Neural cell (in vitro differentiated cells): Measurements from ENCODE around the gene ADIPOR2. TPM values are rescaled to one million over a fixed set of nuclear protein-coding genes. Genes with fewer than 3 reads are reported as not detected.

Experiments used
- H2AFZ ChIP-seq: fragments of 200-600, 300-800 bp; sonication (generic), shearing (Covaris generic); 2 replicates; pipeline ENCODE4 v1.6.0; 2014; ENCODE audit warnings: low read depth, mild to moderate bottlenecking, antibody characterized with exemption, low read length, moderate library complexity
- H3F3A ChIP-seq: fragments of 200-600 bp; shearing (Covaris generic); 2 replicates; pipeline ENCODE4 v1.6.1; 2016; ENCODE audit warnings: mild to moderate bottlenecking, moderate library complexity, mixed read lengths, antibody characterized with exemption, low read length; ENCODE audit not compliant: insufficient read depth, poor library complexity, severe bottlenecking
- H3K27ac ChIP-seq: fragments of 200-600, 300-800 bp; sonication (generic), shearing (Covaris generic); 2 replicates; pipeline ENCODE4 v1.5.1; 2014; ENCODE audit warnings: mild to moderate bottlenecking, low read length, moderate library complexity
- H3K27me3 ChIP-seq: fragments of 300-800, 200-600 bp; sonication (generic), shearing (Covaris generic); 2 replicates; pipeline ENCODE4 v1.6.0; 2014; ENCODE audit warnings: mild to moderate bottlenecking, low read depth, low read length, moderate library complexity; ENCODE audit not compliant: insufficient read depth
- H3K36me3 ChIP-seq: fragments of 300-800, 200-600 bp; sonication (generic), shearing (Covaris generic); 2 replicates; pipeline ENCODE4 v1.5.1; 2014; ENCODE audit warnings: mild to moderate bottlenecking, antibody characterized with exemption, low read length, moderate library complexity; ENCODE audit not compliant: insufficient read depth
- H3K4me2 ChIP-seq: fragments of 300-800, 200-600 bp; sonication (generic), shearing (Covaris generic); 2 replicates; pipeline ENCODE4 v1.6.0; 2014; ENCODE audit warnings: mild to moderate bottlenecking, low read length
- H3K4me3 ChIP-seq: fragments of 300-800, 200-600 bp; sonication (generic), shearing (Covaris generic); 2 replicates; pipeline ENCODE4 v1.5.1; 2014; ENCODE audit warnings: mild to moderate bottlenecking, low read length, moderate library complexity
- H3K79me2 ChIP-seq: fragments of 200-600 bp; shearing (Covaris generic); replicated peaks from 2 replicates; pipeline ENCODE4 v1.6.0; 2014; ENCODE audit warnings: mild to moderate bottlenecking, low read length, moderate library complexity; ENCODE audit not compliant: insufficient read depth
- H3K9ac ChIP-seq: fragments of 300-800, 200-600 bp; sonication (generic), shearing (Covaris generic); 2 replicates; pipeline ENCODE4 v1.6.1; 2016; ENCODE audit warnings: mild to moderate bottlenecking, low read length, mixed read lengths
- H3K9me2 ChIP-seq: fragments of 200-600 bp; shearing (Covaris generic); 2 replicates; pipeline ENCODE4 v1.6.1; 2016; ENCODE audit warnings: mild to moderate bottlenecking, low read length, mixed read lengths; ENCODE audit not compliant: insufficient read depth
- H3K9me3 ChIP-seq: fragments of 200-600, 300-800 bp; sonication (generic), shearing (Covaris generic); 2 replicates; pipeline ENCODE4 v1.6.1; 2016; ENCODE audit warnings: mild to moderate bottlenecking, mixed run types, low read length, moderate library complexity, mixed read lengths
- H4K20me1 ChIP-seq: fragments of 200-600 bp; shearing (Covaris generic); 2 replicates; pipeline ENCODE4 v1.6.1; 2016; ENCODE audit warnings: mild to moderate bottlenecking, mixed run types; ENCODE audit not compliant: insufficient read depth
- EP300 ChIP-seq: fragments of 450-650 bp; conservative IDR thresholded peaks from 2 replicates; pipeline ENCODE4 v1.6.1; 2014; ENCODE audit warnings: antibody characterized with exemption, mild to moderate bottlenecking, moderate library complexity; ENCODE audit not compliant: poor library complexity, severe bottlenecking
- EZH2 ChIP-seq: fragments of 200-600, 300-800 bp; shearing (Covaris generic), sonication (generic); IDR thresholded peaks from 2 replicates; pipeline ENCODE4 v1.6.1; 2014; ENCODE audit warnings: antibody characterized with exemption, low read length, borderline replicate concordance, mild to moderate bottlenecking; ENCODE audit not compliant: insufficient read depth, poor library complexity, severe bottlenecking
- MXI1 ChIP-seq: fragments of 450-650 bp; conservative IDR thresholded peaks from 2 replicates; pipeline ENCODE4 v1.6.1; 2014; ENCODE audit warnings: antibody characterized with exemption, mild to moderate bottlenecking; ENCODE audit not compliant: poor library complexity, severe bottlenecking
- POLR2AphosphoS5 ChIP-seq: IDR thresholded peaks from 2 replicates; pipeline ENCODE4 v1.6.1; 2012
- RAD21 ChIP-seq: fragments of 450-650 bp; conservative IDR thresholded peaks from 2 replicates; pipeline ENCODE4 v1.6.1; 2014; ENCODE audit warnings: antibody characterized with exemption, mild to moderate bottlenecking, moderate library complexity
- SMC3 ChIP-seq: fragments of 450-650 bp; conservative IDR thresholded peaks from 2 replicates; pipeline ENCODE4 v1.6.1; 2014; ENCODE audit warnings: antibody characterized with exemption, mild to moderate bottlenecking, moderate library complexity; ENCODE audit not compliant: poor library complexity
- TAF1 ChIP-seq: IDR thresholded peaks from 2 replicates; pipeline ENCODE4 v1.6.1; 2012; ENCODE audit warnings: low read depth
- polyA plus RNA-seq: library from polyadenylated mRNA; depleted of rRNA; stranded (reverse); fragments of >200 nt; gene quantifications from 2 replicates; pipeline ENCODE4 v1.2.3, GENCODE V29; 2014
- TF ChIP-seq, protein P1 (sequence below): IDR thresholded peaks from 2 replicates; pipeline ENCODE4 v1.6.1; 2012; ENCODE audit warnings: borderline replicate concordance
- TF ChIP-seq, protein P2 (sequence below): fragments of 450-650 bp; IDR thresholded peaks from 2 replicates; pipeline ENCODE4 v1.5.1; 2014; ENCODE audit warnings: antibody characterized with exemption, mild to moderate bottlenecking, moderate library complexity; ENCODE audit not compliant: poor library complexity, severe bottlenecking

The ADIPOR2 gene
- polyA plus RNA-seq, 1 donor from 2014 or later, result 18.5 TPM

DNA sequence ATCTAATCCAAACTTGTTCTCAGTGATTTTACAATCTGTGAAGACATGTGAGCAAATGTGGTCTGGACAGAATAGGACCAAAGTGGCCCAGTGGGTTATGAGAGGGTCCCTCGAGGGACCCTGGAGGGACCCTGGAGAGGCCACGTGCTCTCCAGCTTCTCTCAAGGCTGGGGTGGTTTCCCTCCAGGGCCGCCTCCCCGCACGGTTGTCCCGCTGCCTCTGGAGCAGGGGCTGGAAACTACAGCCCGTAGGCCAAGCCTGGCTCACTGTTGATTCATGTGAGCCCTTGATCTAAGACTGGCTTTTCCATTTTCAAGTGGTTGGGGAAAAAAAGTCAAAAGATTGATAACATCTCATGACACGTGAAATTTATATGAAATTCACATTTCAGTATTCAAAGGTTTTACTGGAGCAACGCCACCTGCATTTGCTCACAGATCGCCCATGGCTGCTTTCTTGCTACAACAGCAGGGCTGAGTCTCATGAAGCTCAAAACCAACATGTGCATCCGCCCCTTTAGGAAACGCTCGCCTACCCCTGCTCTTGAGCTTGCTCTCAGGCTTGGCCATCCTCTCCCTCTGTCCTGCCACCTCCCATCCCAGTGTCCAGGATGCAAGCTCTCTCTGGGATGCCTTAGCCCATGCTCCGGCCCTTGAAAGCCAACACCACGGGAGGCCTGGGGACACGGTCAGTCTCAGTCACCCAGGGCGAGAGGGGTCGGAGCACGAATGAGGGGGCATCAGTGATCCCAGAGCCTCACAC, 117.3 kb downstream of the ADIPOR2 start:
- Histone ChIP-seq H3K36me3 (no peaks in the 10 kb centered on the region), H2AFZ (no peak overlapping the region), H3K27me3 (no peaks in the 10 kb centered on the region), H3F3A (no peaks in the 10 kb centered on the region), H3K9me3 (no peaks in the 10 kb centered on the region), H3K79me2 (no peaks in the 10 kb centered on the region), H3K9me2 (no peaks in the 10 kb centered on the region), H3K4me2 (no peak overlapping the region), H4K20me1 (no peaks in the 10 kb centered on the region), H3K9ac (no peak overlapping the region), H3K4me3 (no peak overlapping the region), H3K27ac (no peak overlapping the region)
- no peak for TF ChIP-seq SMC3
- no peak for TF ChIP-seq EP300
- no peak for TF ChIP-seq TAF1
- TF ChIP-seq, protein P1, sequence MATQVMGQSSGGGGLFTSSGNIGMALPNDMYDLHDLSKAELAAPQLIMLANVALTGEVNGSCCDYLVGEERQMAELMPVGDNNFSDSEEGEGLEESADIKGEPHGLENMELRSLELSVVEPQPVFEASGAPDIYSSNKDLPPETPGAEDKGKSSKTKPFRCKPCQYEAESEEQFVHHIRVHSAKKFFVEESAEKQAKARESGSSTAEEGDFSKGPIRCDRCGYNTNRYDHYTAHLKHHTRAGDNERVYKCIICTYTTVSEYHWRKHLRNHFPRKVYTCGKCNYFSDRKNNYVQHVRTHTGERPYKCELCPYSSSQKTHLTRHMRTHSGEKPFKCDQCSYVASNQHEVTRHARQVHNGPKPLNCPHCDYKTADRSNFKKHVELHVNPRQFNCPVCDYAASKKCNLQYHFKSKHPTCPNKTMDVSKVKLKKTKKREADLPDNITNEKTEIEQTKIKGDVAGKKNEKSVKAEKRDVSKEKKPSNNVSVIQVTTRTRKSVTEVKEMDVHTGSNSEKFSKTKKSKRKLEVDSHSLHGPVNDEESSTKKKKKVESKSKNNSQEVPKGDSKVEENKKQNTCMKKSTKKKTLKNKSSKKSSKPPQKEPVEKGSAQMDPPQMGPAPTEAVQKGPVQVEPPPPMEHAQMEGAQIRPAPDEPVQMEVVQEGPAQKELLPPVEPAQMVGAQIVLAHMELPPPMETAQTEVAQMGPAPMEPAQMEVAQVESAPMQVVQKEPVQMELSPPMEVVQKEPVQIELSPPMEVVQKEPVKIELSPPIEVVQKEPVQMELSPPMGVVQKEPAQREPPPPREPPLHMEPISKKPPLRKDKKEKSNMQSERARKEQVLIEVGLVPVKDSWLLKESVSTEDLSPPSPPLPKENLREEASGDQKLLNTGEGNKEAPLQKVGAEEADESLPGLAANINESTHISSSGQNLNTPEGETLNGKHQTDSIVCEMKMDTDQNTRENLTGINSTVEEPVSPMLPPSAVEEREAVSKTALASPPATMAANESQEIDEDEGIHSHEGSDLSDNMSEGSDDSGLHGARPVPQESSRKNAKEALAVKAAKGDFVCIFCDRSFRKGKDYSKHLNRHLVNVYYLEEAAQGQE, result no peak
- no peak for TF ChIP-seq EZH2
- TF ChIP-seq, protein P2, sequence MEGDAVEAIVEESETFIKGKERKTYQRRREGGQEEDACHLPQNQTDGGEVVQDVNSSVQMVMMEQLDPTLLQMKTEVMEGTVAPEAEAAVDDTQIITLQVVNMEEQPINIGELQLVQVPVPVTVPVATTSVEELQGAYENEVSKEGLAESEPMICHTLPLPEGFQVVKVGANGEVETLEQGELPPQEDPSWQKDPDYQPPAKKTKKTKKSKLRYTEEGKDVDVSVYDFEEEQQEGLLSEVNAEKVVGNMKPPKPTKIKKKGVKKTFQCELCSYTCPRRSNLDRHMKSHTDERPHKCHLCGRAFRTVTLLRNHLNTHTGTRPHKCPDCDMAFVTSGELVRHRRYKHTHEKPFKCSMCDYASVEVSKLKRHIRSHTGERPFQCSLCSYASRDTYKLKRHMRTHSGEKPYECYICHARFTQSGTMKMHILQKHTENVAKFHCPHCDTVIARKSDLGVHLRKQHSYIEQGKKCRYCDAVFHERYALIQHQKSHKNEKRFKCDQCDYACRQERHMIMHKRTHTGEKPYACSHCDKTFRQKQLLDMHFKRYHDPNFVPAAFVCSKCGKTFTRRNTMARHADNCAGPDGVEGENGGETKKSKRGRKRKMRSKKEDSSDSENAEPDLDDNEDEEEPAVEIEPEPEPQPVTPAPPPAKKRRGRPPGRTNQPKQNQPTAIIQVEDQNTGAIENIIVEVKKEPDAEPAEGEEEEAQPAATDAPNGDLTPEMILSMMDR, result no peak
- no peak for TF ChIP-seq POLR2AphosphoS5
- TF ChIP-seq RAD21, result no peak
- no peak for TF ChIP-seq MXI1

DNA sequence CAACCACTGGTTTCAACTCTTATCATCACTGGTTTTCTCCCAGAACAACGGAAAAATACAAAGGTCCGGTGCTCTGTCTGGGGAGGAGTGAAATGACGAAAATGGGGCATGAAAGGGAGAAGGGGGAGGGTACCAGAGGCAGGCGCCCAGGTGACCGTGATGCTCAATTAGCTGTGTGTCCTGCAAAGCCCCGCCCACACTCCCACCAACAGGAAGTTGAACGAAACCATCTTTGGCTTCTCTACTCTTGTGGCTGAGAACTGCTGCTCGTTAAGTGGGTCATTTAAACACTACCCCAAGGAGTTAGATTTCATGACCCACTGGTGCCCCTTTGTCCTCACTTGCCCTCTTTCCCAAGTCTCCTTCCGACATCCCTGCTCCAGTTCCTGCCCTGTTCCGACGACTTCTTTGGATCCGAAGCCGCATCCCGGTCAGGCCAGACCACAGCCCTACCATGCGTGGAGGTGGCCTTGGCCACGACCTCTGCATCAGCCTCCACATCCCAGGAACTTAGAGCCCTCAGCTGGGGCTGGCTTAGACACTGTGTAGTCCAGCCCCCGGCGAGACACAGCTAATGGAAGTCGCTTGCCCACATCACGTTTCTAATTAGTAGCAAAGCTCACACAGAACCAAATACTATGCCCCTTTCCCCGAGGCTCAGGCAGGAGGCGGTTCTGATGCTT, 118.1 kb downstream of the ADIPOR2 start:
- no peak overlapping the region for H2AFZ ChIP-seq
- H3K4me2 ChIP-seq, result no peak overlapping the region
- H3K27ac ChIP-seq, result no peak overlapping the region
- H4K20me1 ChIP-seq, result no peaks in the 10 kb centered on the region
- H3K9me2 ChIP-seq, result no peaks in the 10 kb centered on the region
- no peaks in the 10 kb centered on the region for H3K9me3 ChIP-seq
- H3K9ac ChIP-seq, result no peak overlapping the region
- no peaks in the 10 kb centered on the region for H3K79me2 ChIP-seq
- H3K4me3 ChIP-seq, result no peak overlapping the region
- H3F3A ChIP-seq, result no peaks in the 10 kb centered on the region
- H3K36me3 ChIP-seq, result no peaks in the 10 kb centered on the region
- no peaks in the 10 kb centered on the region for H3K27me3 ChIP-seq
- TF ChIP-seq EP300 (no peak), TAF1 (no peak)
- TF ChIP-seq, protein P1, result no peak
